ENCODE measurements around the gene ILF3. TPM values are rescaled to one million over a fixed set of nuclear protein-coding genes. Genes with fewer than 3 reads are reported as not detected.

The ILF3 gene
- polyA plus RNA-seq, 2 of the 4 experiments (the other 2 are of a cell fraction), result 142 to 197 TPM

DNA sequence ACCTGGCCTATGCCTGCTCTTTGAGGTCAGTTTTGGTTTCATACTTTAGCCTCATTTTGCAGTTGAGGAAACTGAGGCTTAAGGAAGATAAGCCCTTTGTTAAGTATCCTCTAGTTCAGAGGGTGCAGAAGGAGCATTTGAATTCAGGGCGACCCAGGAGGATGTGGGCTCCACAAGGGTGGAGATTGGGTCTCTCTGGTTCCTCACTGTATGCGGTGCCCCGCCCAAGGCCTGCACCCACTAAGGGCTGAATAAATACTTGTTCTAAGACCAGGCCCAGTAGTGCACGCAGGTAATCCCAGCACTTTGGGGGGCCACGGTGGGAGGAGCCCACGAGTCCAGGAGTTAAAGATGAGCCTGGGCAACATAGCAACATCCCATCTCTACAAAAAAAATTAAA is 29.6 kb upstream of the ILF3 start:
- 0 out of 3 replicates have a peak, but pooled peaks cover 4% of the 10 kb centered on the region for H3K4me1 ChIP-seq
- DNase-seq (ENCODE audit: low read depth in 1 of 2, low spot score in 1 of 2), result no peak
- FAIRE-seq, result no peak
- H3K4me2 ChIP-seq, result peak overlapping the region; percentile 97
- TF ChIP-seq, protein P1, sequence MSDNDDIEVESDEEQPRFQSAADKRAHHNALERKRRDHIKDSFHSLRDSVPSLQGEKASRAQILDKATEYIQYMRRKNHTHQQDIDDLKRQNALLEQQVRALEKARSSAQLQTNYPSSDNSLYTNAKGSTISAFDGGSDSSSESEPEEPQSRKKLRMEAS (IDR thresholded peaks at IDR 0.05), result no peak
- TF ChIP-seq, protein P2, sequence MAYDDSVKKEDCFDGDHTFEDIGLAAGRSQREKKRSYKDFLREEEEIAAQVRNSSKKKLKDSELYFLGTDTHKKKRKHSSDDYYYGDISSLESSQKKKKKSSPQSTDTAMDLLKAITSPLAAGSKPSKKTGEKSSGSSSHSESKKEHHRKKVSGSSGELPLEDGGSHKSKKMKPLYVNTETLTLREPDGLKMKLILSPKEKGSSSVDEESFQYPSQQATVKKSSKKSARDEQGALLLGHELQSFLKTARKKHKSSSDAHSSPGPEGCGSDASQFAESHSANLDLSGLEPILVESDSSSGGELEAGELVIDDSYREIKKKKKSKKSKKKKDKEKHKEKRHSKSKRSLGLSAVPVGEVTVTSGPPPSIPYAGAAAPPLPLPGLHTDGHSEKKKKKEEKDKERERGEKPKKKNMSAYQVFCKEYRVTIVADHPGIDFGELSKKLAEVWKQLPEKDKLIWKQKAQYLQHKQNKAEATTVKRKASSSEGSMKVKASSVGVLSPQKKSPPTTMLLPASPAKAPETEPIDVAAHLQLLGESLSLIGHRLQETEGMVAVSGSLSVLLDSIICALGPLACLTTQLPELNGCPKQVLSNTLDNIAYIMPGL (CRISPR knock-in tag; IDR thresholded peaks at IDR 0.05; ENCODE audit: borderline replicate concordance), result no peak
- TF ChIP-seq, protein P3, sequence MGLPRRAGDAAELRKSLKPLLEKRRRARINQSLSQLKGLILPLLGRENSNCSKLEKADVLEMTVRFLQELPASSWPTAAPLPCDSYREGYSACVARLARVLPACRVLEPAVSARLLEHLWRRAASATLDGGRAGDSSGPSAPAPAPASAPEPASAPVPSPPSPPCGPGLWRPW (IDR thresholded peaks at IDR 0.05), result no peak
- no peak for TF ChIP-seq PHF8 (IDR thresholded peaks at IDR 0.05; ENCODE audit: borderline replicate concordance, low read depth)
- TF ChIP-seq, protein P4, sequence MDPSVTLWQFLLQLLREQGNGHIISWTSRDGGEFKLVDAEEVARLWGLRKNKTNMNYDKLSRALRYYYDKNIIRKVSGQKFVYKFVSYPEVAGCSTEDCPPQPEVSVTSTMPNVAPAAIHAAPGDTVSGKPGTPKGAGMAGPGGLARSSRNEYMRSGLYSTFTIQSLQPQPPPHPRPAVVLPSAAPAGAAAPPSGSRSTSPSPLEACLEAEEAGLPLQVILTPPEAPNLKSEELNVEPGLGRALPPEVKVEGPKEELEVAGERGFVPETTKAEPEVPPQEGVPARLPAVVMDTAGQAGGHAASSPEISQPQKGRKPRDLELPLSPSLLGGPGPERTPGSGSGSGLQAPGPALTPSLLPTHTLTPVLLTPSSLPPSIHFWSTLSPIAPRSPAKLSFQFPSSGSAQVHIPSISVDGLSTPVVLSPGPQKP (IDR thresholded peaks at IDR 0.05; ENCODE audit: low read depth, low read length), result no peak
- no peak for TF ChIP-seq TFCP2L1 (CRISPR knock-in tag; IDR thresholded peaks at IDR 0.05)
- POLR2A ChIA-PET, result interaction anchor here (1.4 kb wide), 1 partner anchor 20 kb away, joined by 10 read pairs; no protein-coding TSS in a partner anchor
- no peaks in the 10 kb centered on the region for H3K9me3 ChIP-seq
- no peak for ATAC-seq
- CTCF ChIA-PET, result no interaction called here
- H3K4me3 ChIP-seq, result no peak overlapping the region; the same call in 2 of the 3 replicates
- no peak overlapping the region for H3K27ac ChIP-seq
- 98% methylated on average over 6 of the region's 6 CpGs for WGBS (ENCODE audit: missing lambda C conversion rate)

DNA sequence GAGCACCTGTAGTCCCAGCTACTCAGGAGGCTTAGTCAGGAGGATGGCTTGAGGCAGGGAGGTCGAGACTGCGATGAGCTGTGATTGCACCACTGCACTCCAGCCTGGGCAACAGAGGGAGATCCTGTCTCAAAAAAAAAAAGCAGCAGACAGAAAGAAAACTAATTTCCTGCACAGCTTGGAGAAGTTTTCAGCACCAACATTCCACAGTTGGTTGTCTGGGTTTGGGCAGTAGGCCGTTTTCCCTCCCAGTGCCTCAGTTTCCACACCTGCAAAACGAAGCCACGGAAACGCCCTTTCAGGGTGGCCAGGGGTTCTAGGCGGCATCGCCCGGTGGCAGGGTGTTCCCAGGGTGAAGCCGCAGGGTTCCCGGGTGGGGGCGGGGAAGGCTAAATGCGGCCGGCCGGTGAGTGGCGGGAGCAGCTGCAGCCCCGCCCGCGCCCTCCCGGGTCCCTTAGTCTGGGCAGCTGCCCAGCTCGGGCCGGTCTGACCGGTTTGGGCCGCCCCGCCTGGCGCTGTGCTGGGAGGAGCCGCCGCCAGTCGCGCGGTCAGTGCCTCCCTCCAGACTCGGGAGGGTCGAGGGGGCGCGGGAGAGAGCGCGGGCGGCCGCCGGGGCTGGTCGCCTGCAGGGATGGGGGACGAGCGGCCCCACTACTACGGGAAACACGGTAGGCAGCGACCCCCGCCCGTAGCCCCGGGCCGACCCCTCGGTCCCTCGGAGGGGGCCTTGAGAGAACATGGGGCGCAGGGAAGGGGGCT is 29.0 kb upstream of the ILF3 start, which contains the start of gene SLC44A2:
Gene SLC44A2, plus strand, starts transcription at position 551 of the 759 bp plus-strand sequence. Its CDS starts 81 bp downstream, at position 632.
- WGBS (ENCODE audit: missing lambda C conversion rate), result 12% methylated on average over 17 of the region's 53 CpGs
- Histone ChIP-seq H3K27ac (peak within 1 kb of the TSS; percentile 74 to 90), H3K4me3 (peak within 1 kb of the TSS; percentile 49), H3K9me3 (no peaks in the 10 kb centered on the region), H3K4me1 (0 out of 3 replicates have a peak, but pooled peaks cover 4% of the 10 kb centered on the region), H3K4me2 (peak within 1 kb of the TSS; percentile 97)
- TF ChIP-seq SREBF2 (IDR thresholded peaks at IDR 0.05) (no peak), KDM1A (IDR thresholded peaks at IDR 0.05; ENCODE audit: low read depth) (no peak), HOXA7 (CRISPR knock-in tag; IDR thresholded peaks at IDR 0.05) (no peak), MAZ (IDR thresholded peaks at IDR 0.05; ENCODE audit: borderline replicate concordance, low read depth, low read length) (no peak), ESRRA (IDR thresholded peaks at IDR 0.05; ENCODE audit: borderline replicate concordance, low read length) (no peak), ZC3H11A (IDR thresholded peaks at IDR 0.05) (no peak)
- TF ChIP-seq, protein P3 (IDR thresholded peaks at IDR 0.05), result no peak
- TF ChIP-seq, protein P4 (IDR thresholded peaks at IDR 0.05; ENCODE audit: low read depth, low read length), result no peak
- TF ChIP-seq, protein P5, sequence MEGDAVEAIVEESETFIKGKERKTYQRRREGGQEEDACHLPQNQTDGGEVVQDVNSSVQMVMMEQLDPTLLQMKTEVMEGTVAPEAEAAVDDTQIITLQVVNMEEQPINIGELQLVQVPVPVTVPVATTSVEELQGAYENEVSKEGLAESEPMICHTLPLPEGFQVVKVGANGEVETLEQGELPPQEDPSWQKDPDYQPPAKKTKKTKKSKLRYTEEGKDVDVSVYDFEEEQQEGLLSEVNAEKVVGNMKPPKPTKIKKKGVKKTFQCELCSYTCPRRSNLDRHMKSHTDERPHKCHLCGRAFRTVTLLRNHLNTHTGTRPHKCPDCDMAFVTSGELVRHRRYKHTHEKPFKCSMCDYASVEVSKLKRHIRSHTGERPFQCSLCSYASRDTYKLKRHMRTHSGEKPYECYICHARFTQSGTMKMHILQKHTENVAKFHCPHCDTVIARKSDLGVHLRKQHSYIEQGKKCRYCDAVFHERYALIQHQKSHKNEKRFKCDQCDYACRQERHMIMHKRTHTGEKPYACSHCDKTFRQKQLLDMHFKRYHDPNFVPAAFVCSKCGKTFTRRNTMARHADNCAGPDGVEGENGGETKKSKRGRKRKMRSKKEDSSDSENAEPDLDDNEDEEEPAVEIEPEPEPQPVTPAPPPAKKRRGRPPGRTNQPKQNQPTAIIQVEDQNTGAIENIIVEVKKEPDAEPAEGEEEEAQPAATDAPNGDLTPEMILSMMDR (IDR thresholded peaks at IDR 0.05), result no peak
- ATAC-seq (peak; percentile 87 to 91), FAIRE-seq (no peak), DNase-seq (ENCODE audit: low read depth in 1 of 2, low spot score in 1 of 2) (peak in 1 of 2 experiments; percentile 46)
- ChIA-PET POLR2A (interaction anchor here (1.4 kb wide), 1 partner anchor 20 kb away, joined by 10 read pairs; no protein-coding TSS in a partner anchor), CTCF (no interaction called here)
